Astrocyte of the spinal cord (primary cell): ENCODE results near the gene SPIRE2.
"Not testable (repeated sequence)": the region's sequence is repeated elsewhere in the genome, so short reads cannot be mapped to it uniquely, and the experiment has no call there.

ENCODE experiments used
- DNase-seq: peaks from one replicate; pipeline ENCODE4 v3.0.0; 2011; ENCODE audit warnings: low read depth, low spot score
- H3K4me3 ChIP-seq: 2 replicates; pipeline ENCODE4 v1.5.1; 2011; ENCODE audit warnings: low read depth, mild to moderate bottlenecking, low read length, moderate library complexity
- CTCF ChIP-seq: IDR thresholded peaks from 2 replicates; pipeline ENCODE4 v1.5.1; 2012; ENCODE audit warnings: low read depth, mild to moderate bottlenecking, low read length, inconsistent platforms
- in situ Hi-C: cut with HindIII; loops from 2 replicates; pipeline ENCODE4 v1.10.0; 2017; ENCODE audit warnings: low sequenced_read_pairs

The SPIRE2 gene

GRCh38 chr16:89871895-89872294 is 43.6 kb downstream of the SPIRE2 start:
- in situ Hi-C loops = no loop called here
- no peak for DNase-seq
- no peak overlapping the region for H3K4me3 ChIP-seq
- no peak for TF ChIP-seq CTCF

- H3K4me3 ChIP-seq = peak within 1 kb of the TSS; percentile 82
- no peak for TF ChIP-seq CTCF
- DNase-seq = peak; percentile 86
- in situ Hi-C loops = no loop called here
Observed at GRCh38 chr16:89873109-89873971, 45.1 kb downstream of the SPIRE2 start, which contains the start of gene TCF25. TCF25 (plus strand) TSS chr16:89873592; CDS start chr16:89873668, 76 bp downstream.

GRCh38 chr16:89873972-89874689 is 45.9 kb downstream of the SPIRE2 start:
- H3K4me3 ChIP-seq = peak overlapping the region; percentile 82
- DNase-seq = peak; percentile 95
- TF ChIP-seq CTCF = no peak
- in situ Hi-C loops = no loop called here

- DNase-seq, H3K4me3 ChIP-seq, in situ Hi-C loops: not testable (repeated sequence)
Observed at GRCh38 chr16:89879123-89879522, 50.8 kb downstream of the SPIRE2 start.

- in situ Hi-C loops = no loop called here
- TF ChIP-seq CTCF = no peak
- DNase-seq = no peak
- H3K4me3 ChIP-seq = no peak overlapping the region
Observed at GRCh38 chr16:89880477-89881367, 52.4 kb downstream of the SPIRE2 start.

GRCh38 chr16:89881368-89881730 is 53.1 kb downstream of the SPIRE2 start:
- no peak for TF ChIP-seq CTCF
- in situ Hi-C loops = no loop called here
- no peak for DNase-seq
- no peak overlapping the region for H3K4me3 ChIP-seq
